Osteoblast (primary cell): ENCODE data around the gene MTCL3.

Source experiments
- DNase-seq: peaks from one replicate; pipeline ENCODE4 v3.0.0; 2011; ENCODE audit warnings: low spot score, mixed read lengths; ENCODE audit not compliant: insufficient read length; ENCODE audit errors: missing footprints
- H2AFZ ChIP-seq: 2 replicates; pipeline ENCODE4 v1.6.0; 2011; ENCODE audit warnings: mild to moderate bottlenecking, low read length
- H3K27ac ChIP-seq: 2 replicates; pipeline ENCODE4 v1.5.1; 2011; ENCODE audit warnings: mild to moderate bottlenecking, low read depth, low read length, moderate library complexity
- H3K27me3 ChIP-seq: 2 replicates; pipeline ENCODE4 v1.6.0; 2012; ENCODE audit warnings: mild to moderate bottlenecking, control low read depth, inconsistent platforms, low read length, moderate library complexity; ENCODE audit not compliant: insufficient read depth
- H3K36me3 ChIP-seq: 2 replicates; pipeline ENCODE4 v1.5.1; 2011; ENCODE audit warnings: mild to moderate bottlenecking, low read length, control low read depth, moderate library complexity; ENCODE audit not compliant: insufficient read depth
- H3K4me1 ChIP-seq: 2 replicates; pipeline ENCODE4 v1.5.1; 2011; ENCODE audit warnings: mild to moderate bottlenecking, low read length, control low read depth, moderate library complexity; ENCODE audit not compliant: insufficient read depth
- H3K4me2 ChIP-seq: 2 replicates; pipeline ENCODE4 v1.6.0; 2011; ENCODE audit warnings: mild to moderate bottlenecking, low read length; ENCODE audit not compliant: insufficient read depth
- H3K4me3 ChIP-seq: fragments of 200-600 bp; sonication (generic); 3 replicates; pipeline ENCODE4 v1.5.1; 2012; ENCODE audit warnings: mild to moderate bottlenecking, low read length, inconsistent platforms; ENCODE audit not compliant: insufficient read depth
- H3K79me2 ChIP-seq: 2 replicates; pipeline ENCODE4 v1.6.0; 2012; ENCODE audit warnings: mild to moderate bottlenecking, low read length, control low read depth, inconsistent platforms; ENCODE audit not compliant: insufficient read depth
- H3K9me3 ChIP-seq: 2 replicates; pipeline ENCODE4 v1.5.1; 2011; ENCODE audit warnings: low read depth, low read length, control low read depth
- H4K20me1 ChIP-seq: 2 replicates; pipeline ENCODE4 v1.6.0; 2012; ENCODE audit warnings: mild to moderate bottlenecking, low read length, control low read depth; ENCODE audit not compliant: insufficient read depth
- TF ChIP-seq, protein P1 (sequence below): IDR thresholded peaks from 2 replicates; pipeline ENCODE4 v1.5.1; 2011; ENCODE audit warnings: mild to moderate bottlenecking, low read depth, low read length, moderate library complexity; ENCODE audit errors: extremely low read depth

Gene MTCL3

DNA sequence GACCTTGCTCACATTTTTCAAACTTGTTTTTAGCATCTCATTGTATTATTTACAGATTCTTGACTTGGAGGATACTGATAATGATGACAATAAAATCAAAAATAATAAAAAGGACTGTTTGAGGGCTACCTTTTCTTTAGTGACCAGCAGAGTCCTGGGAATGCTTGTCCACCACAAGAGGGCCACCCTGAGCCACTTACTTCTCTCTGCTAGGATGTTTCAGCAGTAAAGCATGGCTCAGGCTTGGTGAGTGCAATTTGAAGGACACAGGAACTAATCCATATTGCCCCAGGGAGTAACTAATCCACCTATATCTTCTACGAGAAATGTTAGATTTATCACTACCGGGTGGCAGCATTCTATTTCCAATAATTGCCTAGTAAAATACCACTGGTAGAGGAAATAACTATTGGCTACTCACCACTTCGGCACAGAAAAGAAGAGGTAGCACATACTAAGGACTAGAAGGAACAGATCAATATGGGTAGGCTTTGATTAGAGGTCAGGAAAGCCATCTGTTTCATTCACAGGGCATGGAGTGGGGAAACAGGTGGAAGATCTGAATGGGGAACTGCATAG, 54.2 kb downstream of the MTCL3 start:
- no peaks in the 10 kb centered on the region for H4K20me1 ChIP-seq
- peak; percentile 89 for DNase-seq
- H3K9me3 ChIP-seq: no peaks in the 10 kb centered on the region
- peak overlapping the region; percentile 37 for H3K4me2 ChIP-seq
- no peaks in the 10 kb centered on the region for H3K79me2 ChIP-seq
- no peaks in the 10 kb centered on the region for H3K36me3 ChIP-seq
- H3K27me3 ChIP-seq: no peaks in the 10 kb centered on the region
- peak overlapping the region; percentile 78 for H3K27ac ChIP-seq
- no peak overlapping the region for H3K4me3 ChIP-seq
- TF ChIP-seq, protein P1, sequence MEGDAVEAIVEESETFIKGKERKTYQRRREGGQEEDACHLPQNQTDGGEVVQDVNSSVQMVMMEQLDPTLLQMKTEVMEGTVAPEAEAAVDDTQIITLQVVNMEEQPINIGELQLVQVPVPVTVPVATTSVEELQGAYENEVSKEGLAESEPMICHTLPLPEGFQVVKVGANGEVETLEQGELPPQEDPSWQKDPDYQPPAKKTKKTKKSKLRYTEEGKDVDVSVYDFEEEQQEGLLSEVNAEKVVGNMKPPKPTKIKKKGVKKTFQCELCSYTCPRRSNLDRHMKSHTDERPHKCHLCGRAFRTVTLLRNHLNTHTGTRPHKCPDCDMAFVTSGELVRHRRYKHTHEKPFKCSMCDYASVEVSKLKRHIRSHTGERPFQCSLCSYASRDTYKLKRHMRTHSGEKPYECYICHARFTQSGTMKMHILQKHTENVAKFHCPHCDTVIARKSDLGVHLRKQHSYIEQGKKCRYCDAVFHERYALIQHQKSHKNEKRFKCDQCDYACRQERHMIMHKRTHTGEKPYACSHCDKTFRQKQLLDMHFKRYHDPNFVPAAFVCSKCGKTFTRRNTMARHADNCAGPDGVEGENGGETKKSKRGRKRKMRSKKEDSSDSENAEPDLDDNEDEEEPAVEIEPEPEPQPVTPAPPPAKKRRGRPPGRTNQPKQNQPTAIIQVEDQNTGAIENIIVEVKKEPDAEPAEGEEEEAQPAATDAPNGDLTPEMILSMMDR: peak; percentile 96
- peaks cover 25% of the 10 kb centered on the region for H3K4me1 ChIP-seq
- H2AFZ ChIP-seq: no peak overlapping the region

GRCh38 chr6:127464161-127464880, 54.8 kb downstream of the MTCL3 start:
- H3K9me3 ChIP-seq: no peaks in the 10 kb centered on the region
- H3K79me2 ChIP-seq: no peaks in the 10 kb centered on the region
- H3K27ac ChIP-seq: peak overlapping the region; percentile 78
- TF ChIP-seq, protein P1: no peak
- H2AFZ ChIP-seq: no peak overlapping the region
- DNase-seq: peak; percentile 82
- H3K36me3 ChIP-seq: no peaks in the 10 kb centered on the region
- H4K20me1 ChIP-seq: no peaks in the 10 kb centered on the region
- H3K4me1 ChIP-seq: peaks cover 27% of the 10 kb centered on the region
- no peak overlapping the region for H3K4me3 ChIP-seq
- peak overlapping the region; percentile 37 for H3K4me2 ChIP-seq
- H3K27me3 ChIP-seq: no peaks in the 10 kb centered on the region

GRCh38 chr6:127463056-127463455, 56.1 kb downstream of the MTCL3 start:
- H3K9me3 ChIP-seq: no peaks in the 10 kb centered on the region
- DNase-seq: no peak
- H3K27me3 ChIP-seq: no peaks in the 10 kb centered on the region
- TF ChIP-seq, protein P1: no peak
- H3K4me1 ChIP-seq: peaks cover 39% of the 10 kb centered on the region
- H3K36me3 ChIP-seq: no peaks in the 10 kb centered on the region
- no peak overlapping the region for H3K4me3 ChIP-seq
- no peak overlapping the region for H2AFZ ChIP-seq
- H4K20me1 ChIP-seq: no peaks in the 10 kb centered on the region
- H3K79me2 ChIP-seq: no peaks in the 10 kb centered on the region
- peak overlapping the region; percentile 78 for H3K27ac ChIP-seq
- no peak overlapping the region for H3K4me2 ChIP-seq

DNA sequence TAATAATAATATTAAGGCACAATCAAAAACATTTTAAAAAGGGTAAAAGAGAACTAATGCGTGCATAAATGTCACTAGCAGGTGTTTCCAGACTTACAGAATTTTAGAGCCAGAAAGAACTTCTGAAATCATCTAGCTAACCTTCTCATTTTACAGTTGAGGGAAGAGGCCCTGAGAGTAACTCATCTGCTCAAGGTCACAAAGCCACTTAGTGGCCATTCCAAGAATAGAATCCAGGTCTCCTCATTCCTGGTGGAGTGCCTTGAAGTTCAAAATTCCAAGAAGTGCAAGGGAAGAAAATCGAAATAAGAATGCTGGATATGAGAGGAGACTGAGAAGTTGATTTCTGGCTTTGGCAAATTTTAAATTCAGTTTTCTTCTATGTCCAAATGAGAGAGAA, 56.8 kb downstream of the MTCL3 start:
- Histone ChIP-seq H4K20me1 (no peaks in the 10 kb centered on the region), H3K36me3 (no peaks in the 10 kb centered on the region), H3K27me3 (no peaks in the 10 kb centered on the region), H3K4me3 (no peak overlapping the region), H3K79me2 (no peaks in the 10 kb centered on the region), H3K4me1 (peaks cover 46% of the 10 kb centered on the region), H3K4me2 (no peak overlapping the region), H3K9me3 (no peaks in the 10 kb centered on the region), H3K27ac (no peak overlapping the region), H2AFZ (no peak overlapping the region)
- DNase-seq: no peak
- TF ChIP-seq, protein P1: peak; percentile 6
